ENCODE data around the gene MFSD1.

GRCh38 chr3:158790901-158791589 lies 10.8 kb upstream of the MFSD1 start:
- TF ChIP-seq, protein P1, sequence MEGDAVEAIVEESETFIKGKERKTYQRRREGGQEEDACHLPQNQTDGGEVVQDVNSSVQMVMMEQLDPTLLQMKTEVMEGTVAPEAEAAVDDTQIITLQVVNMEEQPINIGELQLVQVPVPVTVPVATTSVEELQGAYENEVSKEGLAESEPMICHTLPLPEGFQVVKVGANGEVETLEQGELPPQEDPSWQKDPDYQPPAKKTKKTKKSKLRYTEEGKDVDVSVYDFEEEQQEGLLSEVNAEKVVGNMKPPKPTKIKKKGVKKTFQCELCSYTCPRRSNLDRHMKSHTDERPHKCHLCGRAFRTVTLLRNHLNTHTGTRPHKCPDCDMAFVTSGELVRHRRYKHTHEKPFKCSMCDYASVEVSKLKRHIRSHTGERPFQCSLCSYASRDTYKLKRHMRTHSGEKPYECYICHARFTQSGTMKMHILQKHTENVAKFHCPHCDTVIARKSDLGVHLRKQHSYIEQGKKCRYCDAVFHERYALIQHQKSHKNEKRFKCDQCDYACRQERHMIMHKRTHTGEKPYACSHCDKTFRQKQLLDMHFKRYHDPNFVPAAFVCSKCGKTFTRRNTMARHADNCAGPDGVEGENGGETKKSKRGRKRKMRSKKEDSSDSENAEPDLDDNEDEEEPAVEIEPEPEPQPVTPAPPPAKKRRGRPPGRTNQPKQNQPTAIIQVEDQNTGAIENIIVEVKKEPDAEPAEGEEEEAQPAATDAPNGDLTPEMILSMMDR (IDR thresholded peaks at IDR 0.05) = peak; percentile 57 to 88 (median 82)
- no peak for TF ChIP-seq POLR2A (IDR thresholded peaks at IDR 0.05)

Measured in adrenal gland (tissue), 5 donors.